GM12892 (cell line): ENCODE measurements around the gene SLCO2A1.

Experiments
- POLR2A ChIP-seq: IDR thresholded peaks from 2 replicates; pipeline ENCODE4 v1.6.1; 2011; ENCODE audit warnings: low read depth, low read length, control low read depth
- POLR2AphosphoS5 ChIP-seq: IDR thresholded peaks from 2 replicates; pipeline ENCODE4 v1.6.1; 2011; ENCODE audit warnings: low read depth, low read length, control low read depth

- TF ChIP-seq POLR2AphosphoS5 (no peak), POLR2A (no peak)
Observed at GRCh38 chr3:133884054-133884886, 145.5 kb downstream of the SLCO2A1 start.
